ENCODE results near the gene ELL2. TPM values are rescaled to one million over a fixed set of nuclear protein-coding genes. Genes with fewer than 3 reads are reported as not detected.
A peak's percentile ranks its signal among the peaks of the same experiment; 100 is the strongest.

The ELL2 gene
- total and polyA plus RNA-seq, 2 of the 13 experiments (the other 11 are each of a cell fraction or from before 2014, with no cell fraction given), result 78.9 to 97.1 TPM

DNA sequence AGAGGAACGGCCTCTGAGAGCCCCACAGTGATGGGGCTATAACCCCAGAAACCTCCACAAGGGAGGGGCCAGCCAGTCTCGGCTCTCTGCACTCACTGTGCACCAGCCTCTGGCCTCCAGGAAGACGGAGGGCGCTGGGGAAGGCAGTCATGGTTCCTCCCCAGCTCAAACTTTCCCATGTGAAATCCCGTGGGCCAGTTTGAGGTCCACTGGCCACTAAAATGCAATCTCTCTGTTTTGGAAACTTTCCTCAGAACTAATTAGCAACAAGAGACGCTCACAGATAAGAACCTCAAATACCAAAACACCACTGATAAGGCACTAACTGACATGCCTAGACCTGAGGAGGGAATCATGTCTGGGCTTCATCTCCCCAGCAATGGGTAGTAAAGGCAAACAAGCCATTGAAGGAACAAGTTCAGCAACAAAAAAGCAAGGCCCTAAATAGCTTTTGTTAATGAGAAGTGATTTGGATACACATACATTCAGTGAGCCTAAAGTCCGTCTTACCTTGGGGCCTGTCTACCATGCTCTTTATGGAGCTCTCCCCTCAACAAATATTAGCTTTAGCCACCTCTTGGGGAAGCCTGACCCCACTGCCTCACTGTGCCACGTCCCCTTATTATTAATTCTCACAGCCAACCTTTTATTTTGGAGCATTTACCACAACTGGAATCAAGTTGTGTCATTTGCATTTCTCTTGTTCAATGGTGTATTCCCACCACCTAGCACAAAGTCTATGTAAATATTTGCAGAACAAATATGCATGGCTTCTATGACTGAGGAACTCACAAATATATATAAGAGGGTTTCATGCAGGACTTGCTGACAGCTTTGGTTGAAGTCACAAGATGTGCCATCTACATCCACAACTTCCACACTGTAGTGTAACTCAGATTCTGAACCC, 83.0 kb downstream of the ELL2 start (continued):
- TF ChIP-seq, protein P1, sequence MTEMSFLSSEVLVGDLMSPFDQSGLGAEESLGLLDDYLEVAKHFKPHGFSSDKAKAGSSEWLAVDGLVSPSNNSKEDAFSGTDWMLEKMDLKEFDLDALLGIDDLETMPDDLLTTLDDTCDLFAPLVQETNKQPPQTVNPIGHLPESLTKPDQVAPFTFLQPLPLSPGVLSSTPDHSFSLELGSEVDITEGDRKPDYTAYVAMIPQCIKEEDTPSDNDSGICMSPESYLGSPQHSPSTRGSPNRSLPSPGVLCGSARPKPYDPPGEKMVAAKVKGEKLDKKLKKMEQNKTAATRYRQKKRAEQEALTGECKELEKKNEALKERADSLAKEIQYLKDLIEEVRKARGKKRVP (CRISPR knock-in tag; IDR thresholded peaks at IDR 0.05), result peak in 1 of 2 experiments; percentile 49; a peak in 2 of 4 replicates
- peak; percentile 9 for TF ChIP-seq TEAD3 (CRISPR knock-in tag; optimal IDR thresholded peaks at IDR 0.05; ENCODE audit: borderline replicate concordance)
- no peak for TF ChIP-seq POLR2AphosphoS2 (IDR thresholded peaks at IDR 0.05; ENCODE audit: low read depth, low read length)
- no peak for TF ChIP-seq ZNF274 (CRISPR knock-in tag; IDR thresholded peaks at IDR 0.05)
- TF ChIP-seq, protein P2, sequence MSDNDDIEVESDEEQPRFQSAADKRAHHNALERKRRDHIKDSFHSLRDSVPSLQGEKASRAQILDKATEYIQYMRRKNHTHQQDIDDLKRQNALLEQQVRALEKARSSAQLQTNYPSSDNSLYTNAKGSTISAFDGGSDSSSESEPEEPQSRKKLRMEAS (IDR thresholded peaks at IDR 0.05), result peak; percentile 50
- TF ChIP-seq ARHGAP35 (CRISPR knock-in tag; IDR thresholded peaks at IDR 0.05; ENCODE audit: borderline replicate concordance), result no peak
- no peak for TF ChIP-seq ZFP36 (IDR thresholded peaks at IDR 0.05; ENCODE audit: borderline replicate concordance, low read depth, low read length, partially characterized antibody)
- TF ChIP-seq GLI4 (CRISPR knock-in tag; IDR thresholded peaks at IDR 0.05; ENCODE audit: borderline replicate concordance), result no peak
- TF ChIP-seq, protein P3, sequence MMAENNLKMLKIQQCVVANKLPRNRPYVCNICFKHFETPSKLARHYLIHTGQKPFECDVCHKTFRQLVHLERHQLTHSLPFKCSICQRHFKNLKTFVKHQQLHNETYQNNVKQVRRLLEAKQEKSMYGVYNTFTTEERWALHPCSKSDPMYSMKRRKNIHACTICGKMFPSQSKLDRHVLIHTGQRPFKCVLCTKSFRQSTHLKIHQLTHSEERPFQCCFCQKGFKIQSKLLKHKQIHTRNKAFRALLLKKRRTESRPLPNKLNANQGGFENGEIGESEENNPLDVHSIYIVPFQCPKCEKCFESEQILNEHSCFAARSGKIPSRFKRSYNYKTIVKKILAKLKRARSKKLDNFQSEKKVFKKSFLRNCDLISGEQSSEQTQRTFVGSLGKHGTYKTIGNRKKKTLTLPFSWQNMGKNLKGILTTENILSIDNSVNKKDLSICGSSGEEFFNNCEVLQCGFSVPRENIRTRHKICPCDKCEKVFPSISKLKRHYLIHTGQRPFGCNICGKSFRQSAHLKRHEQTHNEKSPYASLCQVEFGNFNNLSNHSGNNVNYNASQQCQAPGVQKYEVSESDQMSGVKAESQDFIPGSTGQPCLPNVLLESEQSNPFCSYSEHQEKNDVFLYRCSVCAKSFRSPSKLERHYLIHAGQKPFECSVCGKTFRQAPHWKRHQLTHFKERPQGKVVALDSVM (CRISPR knock-in tag; IDR thresholded peaks at IDR 0.05), result 0 out of 2 replicates have a peak, but pooled peaks have one; percentile 11
- TF ChIP-seq ZNF382 (CRISPR knock-in tag; IDR thresholded peaks at IDR 0.05; ENCODE audit: borderline replicate concordance), result no peak
- TF ChIP-seq, protein P4, sequence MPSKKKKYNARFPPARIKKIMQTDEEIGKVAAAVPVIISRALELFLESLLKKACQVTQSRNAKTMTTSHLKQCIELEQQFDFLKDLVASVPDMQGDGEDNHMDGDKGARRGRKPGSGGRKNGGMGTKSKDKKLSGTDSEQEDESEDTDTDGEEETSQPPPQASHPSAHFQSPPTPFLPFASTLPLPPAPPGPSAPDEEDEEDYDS (CRISPR knock-in tag; IDR thresholded peaks at IDR 0.05), result peak; percentile 86; the same call in 1 of the 2 replicates
- TF ChIP-seq ZNF549 (CRISPR knock-in tag; IDR thresholded peaks at IDR 0.05), result no peak
- 0 out of 2 replicates have a peak, but pooled peaks have one; percentile 24 for TF ChIP-seq ADNP (CRISPR knock-in tag; IDR thresholded peaks at IDR 0.05)
- TF ChIP-seq NAIF1 (CRISPR knock-in tag; IDR thresholded peaks at IDR 0.05; ENCODE audit: borderline replicate concordance), result no peak
- no peak for TF ChIP-seq ZNF782 (CRISPR knock-in tag; IDR thresholded peaks at IDR 0.05; ENCODE audit: borderline replicate concordance)
- TF ChIP-seq ZNF3 (CRISPR knock-in tag; IDR thresholded peaks at IDR 0.05), result no peak; the same call in 1 of the 2 replicates
- peak; percentile 42 for TF ChIP-seq TARDBP (CRISPR knock-in tag; IDR thresholded peaks at IDR 0.05)
- TF ChIP-seq ZNF607 (CRISPR knock-in tag; IDR thresholded peaks at IDR 0.05; ENCODE audit: borderline replicate concordance), result no peak
- no peak for TF ChIP-seq DR1 (CRISPR knock-in tag; IDR thresholded peaks at IDR 0.05)
- 0 out of 2 replicates have a peak, but pooled peaks have one; percentile 6 for TF ChIP-seq BRCA1 (CRISPR knock-in tag; IDR thresholded peaks at IDR 0.05)
- no peak for TF ChIP-seq ZNF101 (CRISPR knock-in tag; IDR thresholded peaks at IDR 0.05; ENCODE audit: borderline replicate concordance, low read depth)
- TF ChIP-seq HMG20A (CRISPR knock-in tag; IDR thresholded peaks at IDR 0.05; ENCODE audit: borderline replicate concordance), result peak; percentile 51
- TF ChIP-seq ETV6 (CRISPR knock-in tag; conservative IDR thresholded peaks at IDR 0.05), result peak; percentile 60; the same call in 1 of the 2 replicates
- no peak for TF ChIP-seq ZNF136 (CRISPR knock-in tag; IDR thresholded peaks at IDR 0.05; ENCODE audit: low read depth)
- no peak for TF ChIP-seq SSRP1 (CRISPR knock-in tag; IDR thresholded peaks at IDR 0.05)
- peak; percentile 40; the same call in 1 of the 2 replicates for TF ChIP-seq ZBTB21 (CRISPR knock-in tag; IDR thresholded peaks at IDR 0.05)
- TF ChIP-seq ERF (CRISPR knock-in tag; IDR thresholded peaks at IDR 0.05), result 0 out of 2 replicates have a peak, but pooled peaks have one; percentile 15

Data from HepG2 (cell line).